Measurements from ENCODE around the gene ICAM5. TPM values are rescaled to one million over a fixed set of nuclear protein-coding genes. Genes with fewer than 3 reads are reported as not detected.
A peak's percentile ranks its signal among the peaks of the same experiment; 100 is the strongest.
"Not testable (repeated sequence)": the region's sequence is repeated elsewhere in the genome, so short reads cannot be mapped to it uniquely, and the experiment has no call there.

The ICAM5 gene
- total and polyA plus RNA-seq, 7 donors = 0.23 to 0.92 (median 0.69) TPM; not detected in 3

DNA sequence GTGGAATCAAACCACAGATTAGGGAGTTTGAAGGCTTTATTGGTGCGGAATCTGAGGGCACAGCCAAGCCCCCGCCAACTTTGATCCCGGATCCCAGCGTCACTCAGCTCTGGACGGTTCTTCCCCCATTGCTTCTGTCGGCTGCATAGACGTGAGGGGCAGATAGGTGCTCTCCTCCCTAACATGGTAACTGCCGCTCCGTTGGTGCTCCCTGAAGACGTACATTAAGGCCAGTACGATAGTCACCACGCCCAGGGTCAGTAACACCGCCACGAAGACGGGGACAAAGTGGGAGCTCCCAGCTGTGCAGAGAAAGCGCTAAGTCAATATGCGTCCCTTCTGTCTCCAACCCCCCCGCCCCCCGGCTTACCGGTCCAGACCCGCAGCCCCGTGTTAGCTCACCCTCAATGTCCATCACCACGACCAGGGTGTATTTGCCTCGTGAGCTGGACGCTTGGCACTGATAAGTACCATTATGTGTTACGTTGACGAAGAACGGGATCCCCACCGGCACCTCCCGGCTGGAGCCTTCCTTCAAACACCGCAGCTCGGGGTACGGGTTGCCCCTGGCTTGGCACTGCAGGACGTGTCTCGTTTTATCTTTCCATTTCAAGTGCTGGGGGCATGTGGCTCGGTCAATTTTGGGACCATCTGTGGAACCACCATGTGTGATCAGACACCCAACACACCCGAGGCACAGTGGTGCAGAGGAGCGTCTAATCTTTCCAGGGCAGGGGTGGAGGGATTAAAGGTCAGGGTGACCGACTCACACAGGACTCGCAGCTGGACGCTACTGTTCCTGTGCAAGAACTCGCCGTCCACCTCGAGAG lies 44.2 kb downstream of the ICAM5 start:
- 7 to 41% methylated on average over 44 of the region's 44 CpGs for WGBS, 2 donors
- Histone ChIP-seq H3K9me3 (no peaks in the 10 kb centered on the region), H3K4me3 (peak overlapping the region; percentile 59 to 76 (median 68)), H3K27me3 (no peaks in the 10 kb centered on the region), H3K36me3 (peaks cover 9 to 18% (median 15%) of the 10 kb centered on the region in 4 donors), H3K27ac (peak overlapping the region; percentile 84 to 95 (median 91)), H3K4me1 (peaks cover 0 to 33% (median 27%) of the 10 kb centered on the region in 4 donors)
- intact Hi-C loops (cut with DNase I) = loop anchor here (2.0 to 10.0 kb wide), 3 partner anchors 47 to 139 kb away; partner anchors contain the start of genes CDC37, DNMT1 and TYK2
- DNase-seq = no peak
- TF ChIP-seq CTCF (IDR thresholded peaks at IDR 0.05) (no peak), EP300 (IDR thresholded peaks at IDR 0.05) (no peak), POLR2AphosphoS5 (IDR thresholded peaks at IDR 0.05) (no peak), POLR2A (IDR thresholded peaks at IDR 0.05) (no peak)

DNA sequence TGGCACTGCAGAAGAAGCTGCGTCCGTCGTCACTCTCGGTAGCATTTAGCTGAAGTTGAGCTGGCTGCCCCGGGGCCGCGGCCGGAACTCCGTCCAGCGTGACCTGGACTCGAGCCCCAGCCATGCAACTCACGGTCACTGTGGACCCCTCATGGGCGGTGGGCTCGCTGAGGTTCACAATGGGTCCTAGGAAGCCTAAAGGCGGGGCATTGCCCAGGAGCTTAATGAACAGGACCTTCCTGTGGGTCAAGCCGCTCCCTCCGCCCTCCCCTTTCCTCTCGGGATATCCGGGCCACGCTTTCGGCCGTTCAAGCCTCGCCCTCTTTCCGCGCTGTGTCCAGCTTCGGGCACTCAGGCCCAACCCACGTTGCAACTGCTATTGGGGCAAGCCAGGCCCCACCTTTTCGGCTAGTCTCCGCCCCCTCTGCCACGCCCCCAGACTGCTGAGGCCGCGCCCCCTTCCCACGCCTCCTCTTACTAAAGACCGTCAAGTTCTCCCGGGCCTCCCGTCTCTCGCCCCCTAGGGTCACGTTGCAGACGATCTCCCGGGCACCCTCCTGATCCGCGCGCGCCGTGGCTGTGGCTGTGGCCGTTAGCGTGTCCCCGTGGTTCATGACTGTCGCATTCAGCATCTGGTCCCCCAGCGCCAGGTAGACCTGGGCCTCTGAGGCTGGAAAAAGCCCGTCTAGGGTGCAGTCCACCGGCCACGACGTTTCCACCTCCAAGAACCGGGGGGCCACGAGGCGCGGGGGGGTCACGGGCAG lies 45.0 kb downstream of the ICAM5 start:
- intact Hi-C loops (cut with DNase I) = loop anchor here (5.0 to 10.0 kb wide), 2 partner anchors 68 to 140 kb away; partner anchors contain the start of genes CDC37 and DNMT1
- no peaks in the 10 kb centered on the region for H3K9me3 ChIP-seq
- H3K36me3 ChIP-seq = peaks cover 2 to 10% (median 7%) of the 10 kb centered on the region in 4 donors
- H3K27ac ChIP-seq = peak overlapping the region; percentile 84 to 95 (median 91)
- H3K4me1 ChIP-seq = peaks cover 0 to 33% (median 27%) of the 10 kb centered on the region in 4 donors
- peak overlapping the region; percentile 59 to 76 (median 68) for H3K4me3 ChIP-seq
- peak; percentile 50 to 88 (median 80) for TF ChIP-seq POLR2AphosphoS5 (IDR thresholded peaks at IDR 0.05)
- TF ChIP-seq POLR2A (IDR thresholded peaks at IDR 0.05) = peak; percentile 40 to 71
- TF ChIP-seq CTCF (IDR thresholded peaks at IDR 0.05) = no peak
- peak; percentile 98 for DNase-seq
- H3K27me3 ChIP-seq = no peaks in the 10 kb centered on the region
- 12 to 53% methylated on average over 59 of the region's 59 CpGs for WGBS, 2 donors

DNA sequence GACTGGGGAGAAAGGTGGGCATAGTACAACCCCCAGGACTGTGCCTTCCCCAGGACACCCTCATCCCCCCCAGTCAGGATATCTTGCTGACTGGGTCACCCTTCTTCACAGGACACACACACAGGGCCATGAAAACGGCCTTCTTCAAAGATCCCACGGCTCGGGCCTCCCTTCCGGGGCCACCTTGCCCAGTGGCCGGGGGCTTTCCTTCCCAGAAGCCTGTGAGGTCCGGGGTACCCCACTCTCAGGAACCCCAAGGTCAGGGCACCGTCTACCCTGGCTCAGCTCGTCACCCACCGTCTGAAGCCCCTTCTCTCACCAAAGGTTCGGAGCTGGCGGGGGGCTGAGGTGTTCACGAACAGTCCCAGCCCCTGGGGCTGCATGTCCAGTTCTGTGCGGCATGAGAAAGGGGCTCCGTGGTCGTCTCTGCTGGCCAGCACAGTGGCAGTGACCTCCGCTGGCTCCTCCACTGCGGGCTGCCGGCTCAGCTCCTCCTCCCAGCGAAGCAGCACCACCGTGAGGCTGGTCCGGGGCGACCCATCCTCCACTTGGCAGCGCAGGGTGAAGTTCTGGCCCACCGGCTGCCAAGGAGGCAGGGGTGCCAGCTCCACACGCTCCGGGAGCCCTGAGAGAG lies 45.7 kb downstream of the ICAM5 start:
- no peak for TF ChIP-seq POLR2A (IDR thresholded peaks at IDR 0.05)
- TF ChIP-seq CTCF (IDR thresholded peaks at IDR 0.05) = no peak
- no peak for TF ChIP-seq POLR2AphosphoS5 (IDR thresholded peaks at IDR 0.05)
- TF ChIP-seq EP300 (IDR thresholded peaks at IDR 0.05) = no peak
- peaks cover 0 to 33% (median 27%) of the 10 kb centered on the region in 4 donors for H3K4me1 ChIP-seq
- no peak for DNase-seq
- intact Hi-C loops (cut with DNase I) = loop anchor here (10.0 kb wide), 1 partner anchor 141 kb away; the partner anchor contains the start of gene DNMT1
- H3K36me3 ChIP-seq = peaks cover 0 to 3% (median 1%) of the 10 kb centered on the region in 4 donors
- peak overlapping the region; percentile 56 to 91 (median 88) for H3K27ac ChIP-seq
- no peaks in the 10 kb centered on the region for H3K9me3 ChIP-seq
- H3K27me3 ChIP-seq = no peaks in the 10 kb centered on the region
- peak overlapping the region in 3 of 4 donors; percentile 59 to 76 (median 70) for H3K4me3 ChIP-seq
- WGBS, 2 donors = 68 to 82% methylated on average over 26 of the region's 26 CpGs

DNA sequence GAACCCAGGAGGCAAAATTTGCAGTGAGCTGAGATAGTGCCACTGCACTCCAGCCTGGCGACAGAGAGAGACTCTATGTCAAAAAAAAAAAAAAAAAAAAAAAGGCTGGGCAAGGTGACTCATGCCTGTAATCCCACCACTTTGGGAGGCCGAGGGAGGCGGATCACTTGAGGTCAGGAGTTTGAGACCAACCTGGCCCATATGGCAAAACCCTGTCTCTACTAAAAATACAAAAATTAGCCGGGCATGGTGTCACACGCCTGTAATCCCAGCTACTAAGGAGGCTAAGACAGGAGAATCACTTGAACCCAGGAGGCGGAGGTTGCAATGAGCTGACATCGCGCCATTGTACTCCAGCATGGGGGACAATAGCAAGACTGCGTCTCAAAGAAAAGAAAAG lies 47.0 kb downstream of the ICAM5 start:
- intact Hi-C loops (cut with DNase I) = loop anchor here (10.0 kb wide), 1 partner anchor 142 kb away; the partner anchor contains the start of gene DNMT1
- not testable (repeated sequence) for H3K27ac ChIP-seq

More for the DNA sequence above, 47.0 kb downstream of the ICAM5 start:
- WGBS, 2 donors = 95 to 97% methylated on average over 9 of the region's 9 CpGs
- not testable (repeated sequence) for H3K4me3 ChIP-seq, H3K27me3 ChIP-seq, H3K36me3 ChIP-seq, H3K9me3 ChIP-seq, DNase-seq
- peaks cover 0 to 29% (median 25%) of the 10 kb centered on the region in 4 donors for H3K4me1 ChIP-seq
